CD4-positive, alpha-beta T cell treated with Interleukin-6 for 4 hours (primary cell): ENCODE measurements around the gene CDKN2D.
A peak's percentile ranks its signal among the peaks of the same experiment; 100 is the strongest.

Experiments
- DNase-seq: peaks from one replicate; pipeline ENCODE4 v3.0.0-alpha.2; 2020; ENCODE audit warnings: mixed read lengths

CDKN2D gene

DNA sequence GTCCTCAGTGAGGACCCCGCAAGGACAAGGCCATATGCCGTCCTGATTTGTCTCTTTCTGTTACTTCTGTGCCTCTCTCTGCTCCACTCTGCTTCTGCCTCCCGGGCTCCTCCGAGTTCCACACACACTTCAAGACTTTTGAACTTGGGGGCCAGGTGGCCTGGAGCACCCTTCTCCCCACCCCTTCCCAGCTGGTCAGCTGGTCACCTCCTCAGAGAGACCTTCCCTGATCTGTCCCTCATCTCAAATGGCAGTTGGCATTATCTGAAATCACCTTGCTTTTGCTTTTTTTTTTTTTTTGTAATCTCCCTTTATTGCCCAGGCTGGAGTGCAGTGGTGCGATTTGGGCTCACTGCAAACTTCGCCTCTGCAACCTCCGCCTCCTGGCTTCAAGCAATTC is 49.4 kb downstream of the CDKN2D start:
- no peak for DNase-seq

DNA sequence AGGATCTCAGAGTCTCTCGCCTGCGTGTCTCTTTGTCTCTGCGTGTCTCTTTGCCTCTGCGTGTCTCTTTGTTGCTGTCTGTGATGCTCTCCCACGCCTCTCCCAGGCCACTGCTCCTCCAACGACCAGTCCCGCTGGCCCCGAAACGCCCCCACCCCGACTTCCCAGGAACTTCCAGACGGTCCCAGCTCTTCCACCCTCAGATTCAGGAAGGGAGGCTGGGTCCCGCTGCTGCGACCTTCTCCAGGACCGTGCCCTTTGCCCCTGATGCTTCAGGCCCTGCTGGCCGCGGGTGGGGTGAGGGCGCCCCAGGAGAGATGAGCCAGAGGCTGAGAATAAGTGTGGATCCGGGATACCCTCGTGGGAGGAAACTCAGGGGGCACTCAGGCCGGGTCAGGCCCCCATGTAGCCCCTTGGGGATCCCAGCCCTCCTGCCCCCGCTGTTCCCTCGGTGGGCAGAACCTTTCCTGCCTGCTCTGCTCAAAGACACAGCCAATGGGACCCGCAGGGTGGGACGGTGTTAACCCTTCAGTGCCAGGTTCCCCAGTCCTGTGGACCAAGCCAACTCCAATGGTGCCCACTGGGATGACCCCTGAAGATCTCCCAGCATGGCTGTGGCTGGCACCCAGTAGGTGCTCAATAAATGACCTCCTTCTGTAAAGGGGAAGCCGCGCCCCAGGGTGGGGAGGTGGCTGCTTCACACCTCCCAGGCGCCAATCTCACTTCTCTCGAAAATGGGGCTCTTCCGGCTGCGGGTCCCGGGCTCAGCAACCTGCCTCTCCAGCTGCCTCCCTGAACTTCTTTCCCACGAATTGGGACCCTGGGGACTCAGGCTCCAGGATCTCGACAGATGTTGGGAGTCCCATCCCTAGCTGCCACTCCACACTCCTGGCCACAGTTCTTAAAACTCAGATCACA is 50.1 kb downstream of the CDKN2D start:
- DNase-seq, result no peak

DNA sequence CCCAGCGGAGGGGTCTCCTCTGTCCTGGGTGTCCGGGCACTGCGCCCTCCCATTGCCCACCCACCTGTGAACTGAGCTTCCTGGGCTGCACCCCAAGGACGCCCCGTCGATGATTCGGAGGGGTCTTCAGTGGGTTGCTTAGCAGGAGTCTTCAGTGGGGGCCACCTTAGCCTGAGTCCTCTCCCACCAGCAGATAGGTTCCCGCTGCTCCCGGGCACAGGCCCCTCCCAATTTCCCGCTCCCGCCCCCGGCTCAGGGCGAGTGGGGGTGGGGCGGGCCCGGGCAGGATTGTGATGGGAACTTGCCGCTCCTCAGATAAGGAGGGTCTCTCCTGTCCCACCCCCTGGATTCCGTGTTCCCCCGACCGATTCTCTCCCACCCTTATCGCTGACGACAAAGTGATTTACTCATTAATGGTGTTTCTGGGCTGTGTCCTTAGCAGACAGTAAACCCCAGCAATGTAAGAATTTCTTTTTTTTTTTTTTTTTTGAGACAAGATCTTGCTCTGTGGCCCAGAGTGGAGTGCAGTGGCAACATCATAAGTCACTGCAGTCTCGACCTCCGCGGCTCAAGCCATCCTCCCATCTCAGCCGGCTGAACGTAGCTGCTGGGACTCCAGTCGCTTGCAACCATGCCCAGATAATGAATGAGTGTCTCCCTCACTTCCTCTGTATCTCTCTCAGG is 50.9 kb downstream of the CDKN2D start:
- peak; percentile 30 for DNase-seq

DNA sequence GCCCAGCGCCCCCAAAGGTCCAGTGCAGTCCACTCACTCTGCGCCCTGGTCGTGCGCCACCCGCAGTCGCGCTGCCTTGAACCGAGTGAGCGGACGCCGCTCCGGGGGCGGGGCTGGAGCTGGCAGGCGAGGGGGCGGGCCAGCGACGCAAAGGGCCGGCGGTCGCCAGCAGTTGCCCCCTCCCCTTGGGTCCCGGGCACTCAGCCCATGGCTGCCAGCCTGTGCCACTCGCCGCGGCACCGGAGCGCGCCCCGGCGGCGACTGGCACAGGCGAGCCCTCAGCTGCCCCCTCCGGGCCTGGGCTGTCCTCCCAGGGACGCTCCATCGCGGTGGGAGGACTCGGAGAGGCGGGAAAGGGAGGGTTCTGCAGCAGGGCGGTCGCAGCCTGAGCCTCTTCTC is 51.4 kb downstream of the CDKN2D start, which contains the start of gene S1PR5:
Gene S1PR5 (minus strand): TSS at position 87 of the 399 bp plus-strand sequence. CDS start 2,436 bp downstream, outside the sequence.
- no peak for DNase-seq

DNA sequence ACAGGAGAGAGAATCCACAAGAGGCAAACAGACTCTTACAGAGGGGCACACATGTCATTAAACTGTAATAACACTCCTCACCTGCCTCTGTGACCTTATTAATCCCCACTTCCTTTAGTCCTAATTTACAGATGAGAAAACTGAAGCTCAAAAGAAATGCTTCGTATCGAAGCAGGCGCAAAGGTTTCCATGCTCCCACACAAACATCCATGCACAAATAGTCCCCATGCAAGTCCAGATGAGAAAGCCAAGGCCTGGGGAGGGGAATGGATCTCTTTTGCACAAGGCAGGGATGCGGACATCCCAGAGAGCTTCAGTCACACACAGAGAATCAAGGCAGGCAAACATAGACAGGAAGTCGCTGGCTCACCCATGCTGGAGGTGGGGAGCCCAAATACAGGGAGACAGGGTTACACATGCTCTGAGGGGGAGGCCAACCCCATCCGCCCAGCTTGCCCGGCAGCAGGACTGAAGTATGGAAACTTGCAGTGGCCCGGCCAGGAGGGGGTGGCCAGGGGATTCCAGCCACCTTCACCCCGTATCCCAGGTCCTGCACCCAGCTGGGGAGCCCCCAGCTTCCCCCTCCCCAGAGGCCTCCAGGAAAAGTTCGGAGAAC is 52.0 kb downstream of the CDKN2D start:
- DNase-seq, result no peak
